Endothelial cell of umbilical vein (primary cell): ENCODE measurements around the gene ZNF70. TPM values are rescaled to one million over a fixed set of nuclear protein-coding genes. Genes with fewer than 3 reads are reported as not detected.

Source experiments
- BruUV-seq: library from RNA; stranded (reverse); fragments of 400-500 nt; replicated peaks from 2 replicates; lab custom pipeline; 2021; lab: Mats Ljungman, UMichigan
- CTCF ChIA-PET: fragments of 300-600, 350-600 bp; sonication (Branson Sonifier 250); formaldehyde crosslinking; loops from one replicate; lab custom pipeline; 2021; ENCODE audit warnings: antibody characterized with exemption, inconsistent platforms; lab: Charles Lee
- POLR2A ChIA-PET: fragments of 300-600, 350-600 bp; sonication (Branson Sonifier 250); formaldehyde crosslinking; loops from one replicate; lab custom pipeline; 2021; ENCODE audit warnings: antibody characterized with exemption, inconsistent platforms; lab: Charles Lee
- DNase-seq: peaks from one replicate; pipeline ENCODE4 v3.0.0-alpha.2; 2011; ENCODE audit warnings: low read depth, low spot score
- FAIRE-seq: peaks from 2 replicates; lab custom pipeline; 2011; peaks lifted over from hg19 to GRCh38; lab: Jason Lieb, UNC
- H2AFZ ChIP-seq: 2 replicates; pipeline ENCODE4 v1.6.0; 2012; ENCODE audit warnings: low read depth, low read length, control low read depth, inconsistent platforms
- H3K27ac ChIP-seq: 2 replicates; pipeline ENCODE4 v1.5.1; 2011; ENCODE audit warnings: low read depth, mild to moderate bottlenecking, control low read depth, low read length, moderate library complexity; ENCODE audit not compliant: insufficient read depth
- H3K27me3 ChIP-seq, 2 experiments: 2 replicates each; pipeline versions ENCODE4 v1.6.0 to v1.6.1; 2011; ENCODE audit warnings: low read length in 2 of 2, mixed read lengths in 1 of 2; ENCODE audit not compliant: control insufficient read depth in 2 of 2, insufficient read depth in 2 of 2
- H3K36me3 ChIP-seq, 2 experiments: 2 replicates in 1 of 2; 3 replicates in 1 of 2; pipeline ENCODE4 v1.5.1; 2011; ENCODE audit warnings: low read length in 2 of 2, mild to moderate bottlenecking in 1 of 2, moderate library complexity in 1 of 2; ENCODE audit not compliant: control insufficient read depth in 2 of 2, insufficient read depth in 2 of 2; ENCODE audit errors: extremely low read depth in 1 of 2
- H3K4me1 ChIP-seq: 3 replicates; pipeline ENCODE4 v1.5.1; 2011; ENCODE audit warnings: mild to moderate bottlenecking, low read length; ENCODE audit not compliant: control insufficient read depth, insufficient read depth; ENCODE audit errors: extremely low read depth
- H3K4me2 ChIP-seq: 2 replicates; pipeline ENCODE4 v1.6.1; 2011; ENCODE audit warnings: low read length, control low read depth, mixed read lengths; ENCODE audit not compliant: insufficient read depth
- H3K4me3 ChIP-seq, 3 experiments: fragments of 200-600 bp in 1 of 3; sonication (generic), shearing (Covaris generic) in 1 of 3; replicated peaks in 1 of 3; 2 replicates each; pipeline ENCODE4 v1.5.1; 2011 to 2016; ENCODE audit warnings: control low read depth in 3 of 3, low read length in 3 of 3, mild to moderate bottlenecking in 2 of 3, inconsistent platforms in 1 of 3, low read depth in 1 of 3, moderate library complexity in 1 of 3; ENCODE audit not compliant: insufficient read depth in 1 of 3
- H3K79me2 ChIP-seq: 2 replicates; pipeline ENCODE4 v1.6.0; 2012; ENCODE audit warnings: low read length, inconsistent platforms; ENCODE audit not compliant: control insufficient read depth, insufficient read depth
- H3K9ac ChIP-seq: replicated peaks from 2 replicates; pipeline ENCODE3; 2011; ENCODE audit warnings: low read length, control low read depth; ENCODE audit not compliant: insufficient read depth; ENCODE audit errors: extremely low read depth
- H3K9me1 ChIP-seq: replicated peaks from 3 replicates; pipeline ENCODE4 v1.6.0; 2011; ENCODE audit warnings: mild to moderate bottlenecking, low read length; ENCODE audit not compliant: control insufficient read depth, insufficient read depth; ENCODE audit errors: extremely low read depth
- H3K9me3 ChIP-seq: replicated peaks from 2 replicates; pipeline ENCODE4 v1.5.1; 2012; ENCODE audit warnings: low read length, inconsistent platforms; ENCODE audit not compliant: control insufficient read depth, insufficient read depth
- H4K20me1 ChIP-seq: replicated peaks from 2 replicates; pipeline ENCODE3; 2011; ENCODE audit warnings: mild to moderate bottlenecking, low read length; ENCODE audit not compliant: control insufficient read depth, insufficient read depth; ENCODE audit errors: extremely low read depth
- CTCF ChIP-seq, 2 donors: IDR thresholded peaks; 1 replicate in 1 of 2; 2 replicates in 1 of 2; pipeline ENCODE4 v1.5.1; 2011; ENCODE audit warnings: low read length in 2 of 2, mild to moderate bottlenecking in 2 of 2, moderate library complexity in 2 of 2, control low read depth in 1 of 2, inconsistent platforms in 1 of 2, low read depth in 1 of 2; ENCODE audit not compliant: insufficient read depth in 1 of 2; ENCODE audit errors: extremely low read depth in 1 of 2
- EZH2 ChIP-seq: IDR thresholded peaks from 2 replicates; pipeline ENCODE4 v1.6.1; 2012; ENCODE audit warnings: borderline replicate concordance, low read depth, mild to moderate bottlenecking, moderate library complexity, low read length, inconsistent platforms; ENCODE audit not compliant: severe bottlenecking
- FOS ChIP-seq: IDR thresholded peaks from 2 replicates; pipeline ENCODE4 v1.6.1; 2011; ENCODE audit warnings: mild to moderate bottlenecking, low read length, moderate library complexity, borderline replicate concordance; ENCODE audit not compliant: insufficient read depth
- GATA2 ChIP-seq: IDR thresholded peaks from 2 replicates; pipeline ENCODE4 v1.7.0; 2011; ENCODE audit warnings: low read depth, mild to moderate bottlenecking, moderate library complexity, mixed read lengths, low read length; ENCODE audit not compliant: insufficient read length, insufficient read depth
- JUN ChIP-seq: IDR thresholded peaks from 2 replicates; pipeline ENCODE4 v1.6.1; 2011; ENCODE audit warnings: borderline replicate concordance, low read depth; ENCODE audit not compliant: insufficient read length, insufficient read depth
- MAX ChIP-seq: IDR thresholded peaks from 2 replicates; pipeline ENCODE4 v1.6.1; 2011; ENCODE audit not compliant: insufficient read depth, insufficient read length
- MYC ChIP-seq: IDR thresholded peaks from one replicate; pipeline ENCODE4 v1.6.1; 2011; ENCODE audit warnings: mild to moderate bottlenecking, low read depth, low read length
- POLR2A ChIP-seq: IDR thresholded peaks from 2 replicates; pipeline ENCODE4 v1.6.1; 2012; ENCODE audit warnings: low read depth, mild to moderate bottlenecking, control low read depth, low read length
- POLR2AphosphoS5 ChIP-seq: IDR thresholded peaks from 2 replicates; pipeline ENCODE4 v1.6.1; 2012; ENCODE audit warnings: low read depth, mild to moderate bottlenecking, control low read depth, low read length, moderate library complexity; ENCODE audit not compliant: insufficient read depth
- dilution Hi-C: fragments of 300-500 bp; cut with MboI; formaldehyde crosslinking; loops from one replicate; pipeline ENCODE4 v1.15.0; 2019; ENCODE audit warnings: low sequenced_read_pairs; ENCODE audit not compliant: extremely low pct_ligation_motif_present
- intact Hi-C: fragments of 100-400 bp; cut with micrococcal nuclease; formaldehyde crosslinking; loops from one replicate; pipeline ENCODE4 v1.10.0; 2022
- polyA plus RNA-seq, 4 experiments: library from polyadenylated mRNA; depleted of rRNA in 3 of 4; stranded (reverse) in 3 of 4; unstranded in 1 of 4; fragments of >200 nt; gene quantifications; 2 replicates each; pipeline versions ENCODE4 v1.2.1 to v1.2.3, GENCODE V29; 2011 to 2012; ENCODE audit warnings: missing spikeins in 1 of 4
- total RNA-seq: library from RNA; stranded (reverse); gene quantifications from 2 replicates; pipeline ENCODE4 v1.2.3, GENCODE V29; 2021

Gene ZNF70
- total and polyA plus RNA-seq, 2 donors (not counting 3 experiments of a cell fraction or from before 2014, with no cell fraction given) = 1.9 to 6.2 TPM

- dilution Hi-C loops = no loop called here
- intact Hi-C loops = no loop called here
- Histone ChIP-seq H4K20me1 (no peaks in the 10 kb centered on the region), H3K27ac (no peak overlapping the region), H3K36me3 (peaks cover 8 to 36% of the 10 kb centered on the region in 2 experiments), H3K9ac (no peak overlapping the region), H2AFZ (no peak overlapping the region), H3K9me1 (no peaks in the 10 kb centered on the region), H3K9me3 (no peaks in the 10 kb centered on the region), H3K4me1 (no peaks in the 10 kb centered on the region), H3K4me2 (no peak overlapping the region), H3K79me2 (peaks cover 16% of the 10 kb centered on the region), H3K27me3 (no peaks in the 10 kb centered on the region), H3K4me3 (no peak overlapping the region)
- POLR2A ChIA-PET = no interaction called here
- FAIRE-seq (no peak), DNase-seq (no peak)
- TF ChIP-seq FOS = no peak
- no peak for TF ChIP-seq CTCF (IDR thresholded peaks at IDR 0.05; ENCODE audit: extremely low read depth in 1 of 2, insufficient read depth in 1 of 2, low read depth in 1 of 2, low read length in 2 of 2)
- TF ChIP-seq MYC = no peak
- no peak for TF ChIP-seq JUN
- TF ChIP-seq EZH2 = no peak
- no peak for TF ChIP-seq GATA2
- TF ChIP-seq POLR2A = no peak
- no peak for TF ChIP-seq POLR2AphosphoS5
- TF ChIP-seq MAX = no peak
- BruUV-seq = no TSS peak
- CTCF ChIA-PET = interaction anchor here (1.1 kb wide), 1 partner anchor 25 kb away, joined by 3 read pairs; no protein-coding TSS in a partner anchor
Observed at GRCh38 chr22:23796461-23796860, 45.5 kb upstream of the ZNF70 start.
